HG02610 (cell line): ENCODE results near the gene FRY.

ENCODE experiments used
- ATAC-seq: cut with Tn5 transposase; IDR thresholded peaks from one replicate; pipeline ENCODE4 v1.9.1; 2021; ENCODE audit warnings: mild to moderate bottlenecking, moderate library complexity; ENCODE audit not compliant: unreplicated experiment

The FRY gene

DNA sequence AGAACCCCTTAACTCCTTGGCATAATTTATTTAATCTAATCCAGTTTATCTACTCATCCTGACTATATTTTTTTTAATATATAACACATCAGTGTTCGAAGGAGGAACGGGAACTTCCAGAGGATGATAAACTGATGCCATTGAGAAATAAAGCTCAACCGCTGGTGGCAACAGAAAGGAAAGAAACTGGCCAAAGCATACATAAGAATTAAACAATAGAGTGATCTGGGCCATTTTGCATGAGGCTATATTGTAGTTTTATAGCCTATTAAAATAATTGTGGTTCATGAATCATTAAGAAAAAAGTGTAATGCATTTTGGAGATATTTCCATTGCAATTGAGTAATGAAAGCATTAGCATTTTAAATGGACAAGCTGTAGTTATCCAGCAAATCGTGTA is 94.2 kb downstream of the FRY start:
- no peak for ATAC-seq

DNA sequence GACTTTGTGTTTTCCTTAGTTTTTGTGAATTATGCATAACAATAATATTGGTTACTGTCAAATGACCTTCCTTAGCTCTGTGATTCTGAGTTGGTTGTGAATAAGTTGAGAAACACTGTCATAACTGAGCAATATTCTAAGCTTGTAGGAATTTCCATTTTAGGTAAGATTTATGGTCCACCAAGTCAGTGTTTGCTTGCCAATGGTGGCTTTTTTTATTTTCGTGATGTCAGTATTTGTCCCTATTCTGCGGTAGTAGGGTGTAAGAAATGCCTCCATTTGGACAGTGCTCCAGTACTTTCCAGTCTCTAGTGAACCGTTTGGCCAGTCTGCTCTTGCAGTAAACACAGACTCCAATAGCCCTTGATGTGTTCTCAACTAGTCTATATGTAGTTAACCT is 94.7 kb downstream of the FRY start:
- ATAC-seq = no peak

GRCh38 chr13:32126756-32127155 is 95.2 kb downstream of the FRY start:
- ATAC-seq = no peak

DNA sequence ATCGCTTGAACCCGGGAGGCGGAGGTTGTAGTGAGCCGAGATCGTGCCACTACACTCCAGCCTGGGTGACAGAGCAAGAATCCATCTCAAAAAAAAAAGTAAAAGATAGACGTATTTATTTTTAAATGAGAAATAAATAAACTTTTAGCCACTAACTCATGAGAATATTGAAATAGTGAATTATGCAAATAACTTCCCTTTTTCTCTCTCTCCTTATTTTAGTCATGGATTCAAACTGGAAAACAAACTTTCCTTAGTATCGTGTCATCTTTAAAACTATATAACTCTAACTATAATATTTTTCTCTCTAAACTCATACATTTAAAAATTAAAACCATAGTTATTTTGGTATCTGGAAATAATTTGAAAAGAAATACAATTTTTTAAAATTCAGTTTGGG is 96.1 kb downstream of the FRY start:
- ATAC-seq = no peak

GRCh38 chr13:32134241-32135055 is 102.9 kb downstream of the FRY start:
- no peak for ATAC-seq

DNA sequence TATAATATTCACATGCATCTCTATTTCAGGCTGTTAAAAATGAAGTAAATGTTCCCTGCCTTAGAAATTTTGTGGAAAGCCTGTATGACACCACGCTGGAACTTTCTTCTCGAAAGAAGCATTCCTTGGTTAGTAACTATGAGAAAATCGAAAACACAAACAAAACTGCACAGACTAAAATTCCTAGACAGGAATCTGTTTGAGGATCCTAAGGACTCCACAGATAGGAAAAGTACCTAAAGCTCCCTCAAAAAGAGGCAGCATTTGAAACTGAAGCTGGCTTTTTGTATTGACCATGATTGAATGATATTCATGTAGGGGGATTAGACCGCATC is 103.4 kb downstream of the FRY start:
- ATAC-seq = no peak

DNA sequence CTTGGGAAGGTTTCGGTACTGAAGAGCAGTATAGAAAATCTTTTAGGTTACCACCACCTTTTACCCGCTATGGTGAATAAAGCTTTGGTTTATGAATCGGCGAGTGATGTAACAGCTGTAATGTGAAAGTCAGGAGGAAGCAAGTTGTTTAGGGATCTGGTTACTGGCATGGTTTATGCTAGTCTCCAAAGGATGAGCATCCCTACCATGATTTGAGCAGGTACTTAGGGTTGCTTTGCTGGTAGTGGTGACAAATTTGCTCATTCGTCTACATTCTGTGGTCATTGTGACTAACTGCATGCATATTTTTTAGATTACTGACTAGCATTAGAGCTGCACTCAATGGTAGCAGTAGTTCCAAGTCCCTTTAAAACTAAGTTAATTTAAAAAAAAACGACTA is 104.1 kb downstream of the FRY start:
- no peak for ATAC-seq

DNA sequence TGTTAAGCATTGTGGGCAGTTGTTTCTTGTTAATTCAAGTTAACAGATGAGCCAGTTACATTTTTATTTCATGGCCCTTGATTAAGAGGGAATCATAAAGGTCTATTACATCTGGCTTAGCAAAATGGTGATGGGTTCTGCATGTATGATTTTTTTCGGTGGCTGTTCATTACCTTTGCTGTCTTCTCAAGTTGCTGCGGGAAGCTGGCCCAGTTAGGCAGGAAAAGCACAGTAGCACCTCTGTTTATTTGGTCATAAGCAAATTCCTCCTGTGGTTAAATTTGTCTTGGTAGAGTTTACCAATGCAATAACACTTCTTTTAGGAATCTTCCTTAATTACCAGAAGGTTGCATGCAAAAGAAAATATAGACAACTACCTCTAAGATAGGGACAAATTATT is 104.5 kb downstream of the FRY start:
- ATAC-seq = no peak

GRCh38 chr13:32136716-32137115 is 105.1 kb downstream of the FRY start:
- no peak for ATAC-seq

GRCh38 chr13:32139251-32139650 is 107.7 kb downstream of the FRY start:
- no peak for ATAC-seq

- ATAC-seq = no peak
These were observed 108.5 kb downstream of the FRY start for GRCh38 chr13:32140109-32140508.

DNA sequence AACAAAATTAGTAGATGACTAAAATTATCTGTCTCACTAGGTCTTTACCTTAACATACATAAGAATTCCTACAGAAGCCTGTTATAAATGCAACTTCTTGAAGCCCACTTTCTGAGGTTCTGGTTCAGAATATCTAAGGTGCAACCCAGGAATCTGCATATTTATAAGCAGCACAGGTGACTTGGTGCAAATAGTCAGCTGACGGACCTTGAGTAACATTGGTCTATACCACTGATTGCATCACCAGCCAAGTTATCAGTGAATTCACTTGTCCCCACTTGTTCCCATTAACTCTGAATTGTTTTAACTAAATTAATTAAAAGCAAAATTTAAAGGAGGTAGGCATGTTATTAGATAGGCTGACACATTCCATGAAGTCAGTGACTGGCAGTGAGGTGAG is 109.9 kb downstream of the FRY start:
- ATAC-seq = no peak

- ATAC-seq = no peak
These were observed 110.5 kb downstream of the FRY start for GRCh38 chr13:32142115-32142514.

DNA sequence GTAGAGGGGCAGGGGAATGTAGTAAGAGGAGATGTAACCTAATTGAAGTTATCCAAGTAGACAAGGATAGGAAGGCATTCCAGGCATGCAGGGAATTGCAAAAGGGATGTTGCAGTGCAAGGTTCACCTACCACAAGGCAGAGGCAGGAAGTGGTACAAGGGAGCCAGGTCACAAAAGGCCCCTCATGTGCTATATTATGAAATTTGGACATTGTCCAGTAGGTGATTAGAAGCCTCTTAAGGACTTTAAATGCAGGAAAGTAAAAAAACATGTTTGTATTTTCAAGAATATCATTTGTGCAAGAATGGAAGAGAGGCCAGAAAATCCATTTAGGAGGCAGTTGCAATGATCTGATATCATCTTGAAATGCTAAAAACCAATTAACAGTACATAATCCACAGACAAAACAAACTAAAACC is 111.4 kb downstream of the FRY start:
- ATAC-seq = no peak

GRCh38 chr13:32147193-32147592 is 115.6 kb downstream of the FRY start:
- ATAC-seq = no peak

DNA sequence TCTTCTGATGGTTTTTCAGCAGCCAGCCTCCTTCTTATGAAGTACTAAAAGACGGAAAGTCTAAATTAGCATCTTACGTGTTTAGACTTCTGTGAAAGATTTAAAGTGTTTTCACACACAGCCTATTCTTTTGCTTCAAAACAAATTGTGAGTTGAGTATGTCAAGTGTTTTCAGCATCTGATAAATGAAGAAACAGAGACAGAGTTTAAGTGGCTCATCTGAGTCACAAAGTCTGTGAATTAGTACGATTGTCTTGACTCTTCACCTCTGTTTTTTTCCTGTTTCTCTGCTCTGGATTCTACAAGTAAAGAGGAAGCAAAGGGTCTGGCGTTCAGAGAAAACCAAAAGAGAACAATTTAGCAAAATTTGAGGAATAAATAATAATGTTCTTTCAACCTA is 116.4 kb downstream of the FRY start:
- ATAC-seq = no peak

- ATAC-seq = no peak
These were observed 118.7 kb downstream of the FRY start for GRCh38 chr13:32150239-32150638.

DNA sequence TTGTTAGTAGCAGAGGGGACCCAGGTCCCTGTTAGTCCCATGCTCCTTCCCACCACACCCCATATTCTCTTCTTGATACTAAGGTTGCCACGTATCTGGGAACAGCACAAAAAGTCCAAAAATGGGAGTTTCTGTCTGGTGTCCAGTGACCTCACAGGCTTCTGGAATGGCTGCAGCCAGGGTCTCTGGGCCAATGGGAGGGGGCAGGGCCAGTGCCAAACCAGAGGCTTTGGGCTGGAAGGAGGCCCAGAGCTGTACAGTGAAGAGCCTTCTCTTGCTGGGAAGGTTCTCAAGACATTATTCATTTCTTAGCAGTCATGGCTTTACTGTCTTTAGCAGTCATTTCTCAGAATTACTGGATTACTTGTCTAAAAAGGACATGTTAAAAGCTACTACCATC is 119.2 kb downstream of the FRY start:
- no peak for ATAC-seq

GRCh38 chr13:32151240-32151639 is 119.7 kb downstream of the FRY start:
- no peak for ATAC-seq

DNA sequence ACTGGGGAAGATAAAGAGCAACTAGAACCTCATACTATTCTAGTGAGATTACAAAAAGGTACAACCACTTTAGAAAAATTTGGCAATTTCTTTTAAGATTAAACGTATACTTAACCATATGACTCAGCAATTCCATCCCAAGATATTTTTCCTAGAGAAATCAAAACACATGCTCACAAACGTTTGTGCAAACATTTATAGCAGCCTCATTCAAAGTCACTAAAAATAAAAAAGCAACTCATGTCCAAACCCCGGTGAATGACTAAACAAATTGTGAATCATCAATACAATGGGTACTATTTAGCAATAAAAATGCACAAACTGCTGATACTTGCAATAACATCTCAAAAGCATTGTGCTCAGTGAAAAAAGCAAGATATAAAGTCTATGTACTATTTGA is 121.5 kb downstream of the FRY start:
- no peak for ATAC-seq

GRCh38 chr13:32159137-32159869 is 127.7 kb downstream of the FRY start:
- ATAC-seq = no peak

DNA sequence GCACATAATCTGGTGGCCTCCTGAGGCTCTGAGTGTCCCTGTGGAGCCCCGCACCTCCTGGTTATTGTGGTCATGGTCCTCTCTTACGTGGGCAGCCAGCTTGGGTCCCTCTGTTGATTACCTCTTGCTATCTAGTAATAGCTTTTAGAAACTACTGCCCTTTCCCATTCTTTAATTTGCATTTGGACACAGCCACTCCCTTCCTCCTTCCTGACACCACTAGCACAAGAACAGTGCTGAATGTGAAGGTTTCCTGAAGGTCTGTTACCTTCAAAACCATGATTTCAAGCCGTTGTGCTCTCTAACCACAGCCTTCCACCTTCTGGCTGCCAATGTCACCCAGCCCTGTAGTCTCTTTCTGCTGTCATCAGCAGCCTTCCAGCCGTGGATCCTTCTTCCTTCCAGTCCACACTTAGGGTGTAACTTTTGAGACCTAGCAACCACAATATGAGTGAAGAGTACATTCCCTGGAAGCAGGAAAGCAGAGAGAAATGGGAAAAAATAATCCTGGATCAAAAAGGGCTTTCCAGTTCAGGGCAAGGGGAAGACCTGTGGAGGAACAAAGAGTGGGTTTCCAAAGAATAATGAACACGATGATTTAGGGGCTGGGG is 130.9 kb downstream of the FRY start:
- ATAC-seq = no peak
